NT2/D1 (cell line): ENCODE data around the gene CCDC3.
"Not testable (repeated sequence)": the region's sequence is repeated elsewhere in the genome, so short reads cannot be mapped to it uniquely, and the experiment has no call there.

ENCODE experiments used
- DNase-seq: peaks from one replicate; pipeline ENCODE4 v3.0.0-alpha.2; 2011; ENCODE audit warnings: low read depth, low spot score
- H3K27me3 ChIP-seq: 2 replicates; pipeline ENCODE4 v1.6.0; 2011; ENCODE audit warnings: mild to moderate bottlenecking; ENCODE audit not compliant: insufficient read length, insufficient read depth
- H3K36me3 ChIP-seq: 2 replicates; pipeline ENCODE4 v1.6.1; 2011; ENCODE audit warnings: mild to moderate bottlenecking, low read length, mixed read lengths; ENCODE audit not compliant: insufficient read depth, insufficient read length
- H3K4me1 ChIP-seq: 2 replicates; pipeline ENCODE4 v1.5.1; 2011; ENCODE audit not compliant: insufficient read depth, insufficient read length
- H3K4me3 ChIP-seq: 2 replicates; pipeline ENCODE4 v1.5.1; 2011; ENCODE audit warnings: low read depth; ENCODE audit not compliant: insufficient read length
- H3K9ac ChIP-seq: 2 replicates; pipeline ENCODE4 v1.6.0; 2011; ENCODE audit warnings: low read depth; ENCODE audit not compliant: insufficient read length
- H3K9me3 ChIP-seq: 2 replicates; pipeline ENCODE4 v1.5.1; 2011; ENCODE audit warnings: mild to moderate bottlenecking, low read length; ENCODE audit not compliant: insufficient read depth
- SUZ12 ChIP-seq: IDR thresholded peaks from 2 replicates; pipeline ENCODE4 v1.6.1; 2011; ENCODE audit not compliant: insufficient read length, insufficient read depth; ENCODE audit errors: extremely low read depth
- YY1 ChIP-seq: IDR thresholded peaks from 2 replicates; pipeline ENCODE4 v1.6.1; 2011; ENCODE audit not compliant: insufficient read length, insufficient read depth
- ZNF274 ChIP-seq: IDR thresholded peaks from 2 replicates; pipeline ENCODE4 v1.6.1; 2011; ENCODE audit warnings: mild to moderate bottlenecking, low read depth, low read length

CCDC3 gene

DNA sequence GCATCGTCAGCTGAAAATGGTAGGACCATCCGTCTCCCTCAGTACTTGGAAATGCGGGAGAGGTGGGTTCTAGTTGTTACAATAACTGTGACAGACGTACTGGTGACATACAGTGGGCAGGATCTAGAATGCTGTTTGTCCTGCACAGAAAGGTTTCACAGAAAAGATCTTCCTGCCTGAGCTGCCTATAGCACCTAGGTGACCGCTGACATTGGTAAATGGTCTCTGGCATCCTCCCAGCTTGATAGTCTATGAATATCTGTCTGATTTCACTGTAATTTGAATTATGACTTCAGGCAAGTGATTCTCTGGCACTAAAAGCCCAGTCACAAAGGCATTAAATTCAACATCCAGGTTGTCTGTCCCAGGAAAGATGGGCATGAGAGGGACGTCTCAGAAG is 38.2 kb upstream of the CCDC3 start:
- H3K9ac ChIP-seq = no peak overlapping the region
- H3K4me1 ChIP-seq = no peaks in the 10 kb centered on the region
- no peak overlapping the region for H3K4me3 ChIP-seq
- no peak for DNase-seq
- TF ChIP-seq ZNF274 (no peak), SUZ12 (no peak), YY1 (no peak)
- no peaks in the 10 kb centered on the region for H3K36me3 ChIP-seq
- H3K27me3 ChIP-seq = no peaks in the 10 kb centered on the region
- H3K9me3 ChIP-seq = no peaks in the 10 kb centered on the region

DNA sequence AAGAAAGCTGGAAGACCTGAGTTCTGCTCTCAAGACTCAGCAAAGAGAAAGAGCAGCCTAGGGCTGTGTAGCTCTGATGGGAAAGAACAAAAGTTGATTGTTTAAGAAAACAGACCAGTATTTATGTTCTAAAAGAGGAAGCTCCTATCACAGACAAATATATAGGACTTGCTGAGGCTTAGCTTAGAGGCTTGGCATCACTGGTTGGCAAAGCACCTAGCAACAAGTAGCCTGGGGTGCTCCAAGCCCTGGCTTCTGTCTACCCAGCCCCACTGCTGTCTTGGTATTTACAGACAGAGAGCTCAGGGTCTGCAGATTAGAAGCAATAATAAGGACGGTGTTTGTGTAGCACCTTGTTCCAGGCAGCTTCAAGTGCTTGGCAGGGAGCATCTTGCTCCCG is 36.9 kb upstream of the CCDC3 start:
- H3K4me1 ChIP-seq = no peaks in the 10 kb centered on the region
- H3K9ac ChIP-seq = no peak overlapping the region
- DNase-seq = no peak
- TF ChIP-seq SUZ12 (no peak), YY1 (no peak), ZNF274 (no peak)
- H3K36me3 ChIP-seq = no peaks in the 10 kb centered on the region
- no peaks in the 10 kb centered on the region for H3K9me3 ChIP-seq
- no peak overlapping the region for H3K4me3 ChIP-seq
- no peaks in the 10 kb centered on the region for H3K27me3 ChIP-seq

- H3K4me1 ChIP-seq = no peaks in the 10 kb centered on the region
- no peak overlapping the region for H3K9ac ChIP-seq
- DNase-seq = no peak
- no peak overlapping the region for H3K4me3 ChIP-seq
- no peak for TF ChIP-seq SUZ12
- H3K27me3 ChIP-seq = no peaks in the 10 kb centered on the region
- no peaks in the 10 kb centered on the region for H3K9me3 ChIP-seq
- H3K36me3 ChIP-seq = no peaks in the 10 kb centered on the region
Measured at GRCh38 chr10:13037832-13038231, 36.3 kb upstream of the CCDC3 start.

- Histone ChIP-seq H3K4me3 (no peak overlapping the region), H3K9me3 (no peaks in the 10 kb centered on the region), H3K36me3 (no peaks in the 10 kb centered on the region), H3K9ac (no peak overlapping the region), H3K4me1 (no peaks in the 10 kb centered on the region), H3K27me3 (no peaks in the 10 kb centered on the region)
- no peak for DNase-seq
- TF ChIP-seq SUZ12 (no peak), YY1 (no peak), ZNF274 (no peak)
Measured at GRCh38 chr10:13036841-13037240, 35.3 kb upstream of the CCDC3 start.

DNA sequence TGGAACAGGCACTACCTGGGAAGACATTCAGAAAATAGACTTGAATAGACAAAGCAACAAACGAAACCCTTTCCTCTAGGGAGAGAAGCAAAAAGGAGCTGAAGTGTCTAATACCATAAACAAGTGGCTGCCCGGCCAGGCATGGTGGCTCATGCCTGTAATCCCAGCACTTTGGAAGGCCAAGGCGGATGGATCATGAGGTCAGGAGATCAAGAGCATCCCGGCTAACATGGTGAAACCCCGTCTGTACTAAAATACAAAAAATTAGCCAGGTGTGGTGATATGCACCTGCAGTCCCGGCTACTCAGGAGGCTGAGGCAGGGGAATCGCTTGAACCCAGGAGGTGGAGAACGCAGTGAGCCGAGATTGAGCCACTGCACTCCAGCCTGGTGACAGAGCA is 34.2 kb upstream of the CCDC3 start:
- DNase-seq, H3K27me3 ChIP-seq, H3K9ac ChIP-seq, H3K4me3 ChIP-seq, H3K9me3 ChIP-seq, H3K36me3 ChIP-seq, H3K4me1 ChIP-seq: not testable (repeated sequence)

- no peak for DNase-seq
- TF ChIP-seq ZNF274 (no peak), YY1 (no peak), SUZ12 (no peak)
- no peaks in the 10 kb centered on the region for H3K27me3 ChIP-seq
- H3K9me3 ChIP-seq = peaks cover 13% of the 10 kb centered on the region
- no peak overlapping the region for H3K9ac ChIP-seq
- no peak overlapping the region for H3K4me3 ChIP-seq
- H3K36me3 ChIP-seq = no peaks in the 10 kb centered on the region
- no peaks in the 10 kb centered on the region for H3K4me1 ChIP-seq
Measured at GRCh38 chr10:13026873-13027272, 25.4 kb upstream of the CCDC3 start.

GRCh38 chr10:13023754-13024153 is 22.2 kb upstream of the CCDC3 start:
- no peaks in the 10 kb centered on the region for H3K27me3 ChIP-seq
- H3K9me3 ChIP-seq = peaks cover 13% of the 10 kb centered on the region
- H3K4me1 ChIP-seq = no peaks in the 10 kb centered on the region
- H3K36me3 ChIP-seq = no peaks in the 10 kb centered on the region
- H3K9ac ChIP-seq = no peak overlapping the region
- no peak for DNase-seq
- TF ChIP-seq ZNF274 = no peak
- no peak for TF ChIP-seq SUZ12
- no peak for TF ChIP-seq YY1
- H3K4me3 ChIP-seq = no peak overlapping the region

DNA sequence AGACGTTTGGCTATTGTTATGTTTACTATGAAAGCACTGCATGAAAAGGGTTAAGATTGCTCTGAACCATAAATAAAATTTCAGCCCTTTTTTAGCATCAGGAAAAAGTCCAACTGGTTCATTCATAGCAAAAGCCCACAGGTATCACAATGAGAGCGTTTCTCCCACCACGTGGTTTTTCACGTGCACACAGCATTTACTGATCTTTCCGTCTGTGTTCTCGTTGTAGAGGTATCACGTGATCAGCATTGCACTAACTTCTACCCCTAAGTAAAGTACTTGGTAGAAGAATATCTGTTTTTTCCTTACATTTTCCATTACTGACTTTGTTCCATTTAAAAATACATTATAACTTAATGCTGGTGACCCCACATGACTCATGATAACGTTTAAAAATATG is 17.8 kb upstream of the CCDC3 start:
- H3K36me3 ChIP-seq = no peaks in the 10 kb centered on the region
- no peak overlapping the region for H3K9ac ChIP-seq
- no peaks in the 10 kb centered on the region for H3K4me1 ChIP-seq
- TF ChIP-seq YY1 (no peak), SUZ12 (no peak), ZNF274 (no peak)
- H3K4me3 ChIP-seq = no peak overlapping the region
- peaks cover 11% of the 10 kb centered on the region for H3K9me3 ChIP-seq
- H3K27me3 ChIP-seq = no peaks in the 10 kb centered on the region
- no peak for DNase-seq
